K562 (cell line): ENCODE results near the gene PIEZO2. TPM values are rescaled to one million over a fixed set of nuclear protein-coding genes. Genes with fewer than 3 reads are reported as not detected.

Experiments used
- ATAC-seq: fragments of 200-7000 bp; cut with Tn5 transposase; 3 replicates; pipeline ENCODE4 v1.9.1; 2020; ENCODE audit warnings: moderate library complexity
- BruUV-seq: library from RNA; stranded (reverse); fragments of 400-500 nt; replicated peaks from 2 replicates; lab custom pipeline; 2021; lab: Mats Ljungman, UMichigan
- CTCF ChIA-PET: fragments of 300-600 bp; formaldehyde crosslinking; extraction: SDS; loops from one replicate; lab custom pipeline; 2021; ENCODE audit warnings: low intra/inter-chr PET ratio; lab: Yijun Ruan, JAX
- POLR2A ChIA-PET: fragments of 300-600, 350-650 bp; sonication (Branson Sonifier 250); formaldehyde crosslinking; extraction: SDS; loops from one replicate; lab custom pipeline; 2021; ENCODE audit warnings: antibody characterized with exemption, inconsistent platforms; lab: Yijun Ruan, JAX
- DNase-seq, 4 experiments: peaks; one replicate each; pipeline versions ENCODE4 v3.0.0 to v3.0.0-alpha.2; 2011 to 2018; ENCODE audit warnings: low spot score in 3 of 4, mixed read lengths in 3 of 4; ENCODE audit errors: extremely low read depth in 1 of 4
- FAIRE-seq: peaks from 2 replicates; lab custom pipeline; 2011; peaks lifted over from hg19 to GRCh38; lab: Jason Lieb, UNC
- H2AFZ ChIP-seq: 2 replicates; pipeline ENCODE4 v1.6.0; 2011; ENCODE audit warnings: low read depth, low read length, control low read depth, inconsistent platforms
- H3K27ac ChIP-seq: fragments of 200-600 bp; 3 replicates; pipeline ENCODE4 v1.8.0; 2011; ENCODE audit warnings: low read depth, mild to moderate bottlenecking, control low read depth, inconsistent platforms, low read length, moderate library complexity, mixed read lengths; ENCODE audit errors: extremely low read depth
- H3K27me3 ChIP-seq, 2 experiments: fragments of 300-600 bp in 1 of 2; 2 replicates in 1 of 2; 3 replicates in 1 of 2; pipeline versions ENCODE4 v1.6.0 to v1.8.0; 2011; ENCODE audit warnings: inconsistent platforms in 2 of 2, low read length in 2 of 2, mild to moderate bottlenecking in 1 of 2, mixed read lengths in 1 of 2, moderate library complexity in 1 of 2; ENCODE audit not compliant: control insufficient read depth in 2 of 2, insufficient read depth in 2 of 2
- H3K36me3 ChIP-seq: fragments of 300-600 bp; 3 replicates; pipeline ENCODE4 v1.8.0; 2011; ENCODE audit warnings: mild to moderate bottlenecking, low read length, inconsistent platforms; ENCODE audit not compliant: control insufficient read depth, insufficient read depth
- H3K4me1 ChIP-seq, 2 experiments: fragments of 200-600 bp in 1 of 2; replicated peaks in 1 of 2; 2 replicates in 1 of 2; 3 replicates in 1 of 2; pipeline versions ENCODE4 v1.5.1 to v1.8.0; 2011; ENCODE audit warnings: inconsistent platforms in 2 of 2, low read length in 2 of 2, mild to moderate bottlenecking in 1 of 2, mixed read lengths in 1 of 2, moderate library complexity in 1 of 2; ENCODE audit not compliant: control insufficient read depth in 2 of 2, insufficient read depth in 2 of 2
- H3K4me2 ChIP-seq: 2 replicates; pipeline ENCODE4 v1.6.1; 2011; ENCODE audit warnings: low read length, control low read depth, inconsistent platforms, mixed read lengths; ENCODE audit not compliant: insufficient read depth
- H3K4me3 ChIP-seq: fragments of 200-600 bp; sonication (generic), shearing (Covaris generic); 2 replicates; pipeline ENCODE4 v1.5.1; 2016; ENCODE audit warnings: control low read depth, inconsistent platforms
- H3K79me2 ChIP-seq: fragments of 200-600 bp; 3 replicates; pipeline ENCODE4 v1.8.0; 2011; ENCODE audit warnings: low read length, inconsistent platforms; ENCODE audit not compliant: control insufficient read depth, insufficient read depth
- H3K9ac ChIP-seq, 2 experiments: 2 replicates each; pipeline versions ENCODE4 v1.6.0 to v1.6.1; 2011; ENCODE audit warnings: low read depth in 2 of 2, low read length in 2 of 2, control low read depth in 1 of 2, inconsistent platforms in 1 of 2, mild to moderate bottlenecking in 1 of 2, mixed read lengths in 1 of 2; ENCODE audit not compliant: insufficient read depth in 1 of 2
- H3K9me1 ChIP-seq: one replicate; pipeline ENCODE4 v1.6.0; 2011; ENCODE audit warnings: inconsistent platforms, mild to moderate bottlenecking, low read length, moderate library complexity; ENCODE audit not compliant: control insufficient read depth, insufficient read depth
- H3K9me3 ChIP-seq: replicated peaks from 2 replicates; pipeline ENCODE4 v1.5.1; 2011; ENCODE audit warnings: low read depth, low read length, inconsistent platforms; ENCODE audit not compliant: control insufficient read depth, insufficient read depth
- H4K20me1 ChIP-seq: replicated peaks from 2 replicates; pipeline ENCODE4 v1.6.1; 2011; ENCODE audit warnings: low read length, inconsistent platforms, mixed read lengths; ENCODE audit not compliant: control insufficient read depth, insufficient read depth
- ELK3 ChIP-seq: fragments of 450-650 bp; formaldehyde crosslinking; IDR thresholded peaks from 2 replicates; pipeline ENCODE4 v1.4.0; 2020; ENCODE audit warnings: mild to moderate bottlenecking
- RAD21 ChIP-seq, 2 experiments: fragments of 250-450 bp in 1 of 2; fragments of 450-650 bp in 1 of 2; sonication (Bioruptor Pico) in 1 of 2; formaldehyde crosslinking in 1 of 2; IDR thresholded peaks in 1 of 2; conservative IDR thresholded peaks in 1 of 2; 2 replicates each; pipeline versions ENCODE4 v1.4.0 to v1.8.0; 2020 to 2022; ENCODE audit warnings: mild to moderate bottlenecking in 2 of 2, moderate library complexity in 1 of 2
- TCFL5 ChIP-seq: fragments of 250-450 bp; sonication (Bioruptor Pico); conservative IDR thresholded peaks from 2 replicates; pipeline ENCODE4 v1.6.1; 2021; ENCODE audit warnings: mild to moderate bottlenecking, moderate library complexity, matching md5 sums
- ZKSCAN3 ChIP-seq: fragments of 250-450 bp; sonication (Bioruptor Pico); IDR thresholded peaks from 2 replicates; pipeline ENCODE4 v1.4.0; 2020
- whole genome bisulfite sequencing: fragments of 100-300 bp; shearing (Covaris generic); methylation state at CpG from one replicate; pipeline ENCODE4 v1.1.6; 2016; ENCODE audit warnings: low coverage, mixed read lengths; ENCODE audit not compliant: insufficient coverage; ENCODE audit errors: missing lambda C conversion rate; 5-methylcytosine and 5-hydroxymethylcytosine counted together
- in situ Hi-C: fragments of 300-500 bp; cut with MboI; formaldehyde crosslinking; loops from 4 replicates; pipeline ENCODE4 v1.15.0; 2018; ENCODE audit warnings: inconsistent platforms, mixed read lengths
- intact Hi-C: fragments of 100-400 bp; cut with micrococcal nuclease; formaldehyde crosslinking; loops from 2 replicates; pipeline ENCODE4 v1.14.2; 2022
- polyA plus RNA-seq, 8 experiments: library from polyadenylated mRNA; depleted of rRNA in 4 of 8; stranded (reverse) in 5 of 8; unstranded in 3 of 8; fragments of >200 nt; fragmentation: Nextera tagmentation in 2 of 8; fragmentation: Illumina TruSeq in 1 of 8; extraction: Ambion mirVana in 2 of 8; extraction: Trizol in 1 of 8; gene quantifications; 2 replicates each; pipeline versions ENCODE4 v1.2.1 to v1.2.3, GENCODE V29; 2011 to 2014; ENCODE audit warnings: inconsistent platforms in 1 of 8, missing spikeins in 1 of 8
- total RNA-seq, 7 experiments: library from RNA; depleted of rRNA in 6 of 7; stranded (reverse); fragments of >200 nt in 6 of 7; fragmentation: Illumina TruSeq in 2 of 7; extraction: Trizol in 2 of 7; gene quantifications; 2 replicates each; pipeline versions ENCODE4 v1.2.1 to v1.2.3, GENCODE V29; 2011 to 2021; ENCODE audit warnings: low replicate concordance in 1 of 7
- TF ChIP-seq, protein P1 (sequence below): IDR thresholded peaks from 2 replicates; pipeline ENCODE4 v1.6.1; 2011; ENCODE audit warnings: borderline replicate concordance, low read depth, mild to moderate bottlenecking, moderate library complexity, low read length; ENCODE audit not compliant: insufficient read depth, poor library complexity, severe bottlenecking

Gene PIEZO2
- total and polyA plus RNA-seq, 9 of the 15 experiments (the other 6 are each of a cell fraction or from before 2014, with no cell fraction given) = 0.54 to 4.1 (median 2.0) TPM

GRCh38 chr18:10732990-10733389, 416.4 kb downstream of the PIEZO2 start:
- Histone ChIP-seq H3K36me3 (no peaks in the 10 kb centered on the region), H3K4me3 (no peak overlapping the region), H2AFZ (no peak overlapping the region), H3K27ac (no peak overlapping the region), H3K9me3 (no peaks in the 10 kb centered on the region), H3K9me1 (no peaks in the 10 kb centered on the region), H3K4me1 (no peaks in the 10 kb centered on the region)
- intact Hi-C loops = no loop called here
- CTCF ChIA-PET = no interaction called here
- WGBS = 2% methylated on average over 4 of the region's 4 CpGs
- TF ChIP-seq, protein P1, sequence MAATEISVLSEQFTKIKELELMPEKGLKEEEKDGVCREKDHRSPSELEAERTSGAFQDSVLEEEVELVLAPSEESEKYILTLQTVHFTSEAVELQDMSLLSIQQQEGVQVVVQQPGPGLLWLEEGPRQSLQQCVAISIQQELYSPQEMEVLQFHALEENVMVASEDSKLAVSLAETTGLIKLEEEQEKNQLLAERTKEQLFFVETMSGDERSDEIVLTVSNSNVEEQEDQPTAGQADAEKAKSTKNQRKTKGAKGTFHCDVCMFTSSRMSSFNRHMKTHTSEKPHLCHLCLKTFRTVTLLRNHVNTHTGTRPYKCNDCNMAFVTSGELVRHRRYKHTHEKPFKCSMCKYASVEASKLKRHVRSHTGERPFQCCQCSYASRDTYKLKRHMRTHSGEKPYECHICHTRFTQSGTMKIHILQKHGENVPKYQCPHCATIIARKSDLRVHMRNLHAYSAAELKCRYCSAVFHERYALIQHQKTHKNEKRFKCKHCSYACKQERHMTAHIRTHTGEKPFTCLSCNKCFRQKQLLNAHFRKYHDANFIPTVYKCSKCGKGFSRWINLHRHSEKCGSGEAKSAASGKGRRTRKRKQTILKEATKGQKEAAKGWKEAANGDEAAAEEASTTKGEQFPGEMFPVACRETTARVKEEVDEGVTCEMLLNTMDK = no peak
- no peak for TF ChIP-seq ZKSCAN3 (CRISPR knock-in tag)
- no peak for TF ChIP-seq RAD21 (CRISPR knock-in tag; conservative IDR thresholded peaks at IDR 0.05 in 1 of 2, IDR thresholded peaks at IDR 0.05 in 1 of 2)
- no peak for TF ChIP-seq ELK3 (CRISPR knock-in tag)
- TF ChIP-seq TCFL5 (CRISPR knock-in tag) = no peak
- TF ChIP-seq, all 486 proteins: peak for 0
- FAIRE-seq (no peak), ATAC-seq (no peak), DNase-seq (no peak)
- Histone ChIP-seq H3K27me3 (peaks cover 0 to 13% of the 10 kb centered on the region in 2 experiments; a peak in 3 of 5 replicates), H4K20me1 (no peaks in the 10 kb centered on the region), H3K9ac (no peak overlapping the region), H3K79me2 (no peaks in the 10 kb centered on the region), H3K4me2 (no peak overlapping the region)
- in situ Hi-C loops = no loop called here
- BruUV-seq = no TSS peak
- POLR2A ChIA-PET = interaction anchor here (1.2 kb wide), 1 partner anchor 10 kb away, joined by 4 read pairs; no protein-coding TSS in a partner anchor
